GM12878 (cell line): ENCODE data around the gene NCAPD2. TPM values are rescaled to one million over a fixed set of nuclear protein-coding genes. Genes with fewer than 3 reads are reported as not detected.
A peak's percentile ranks its signal among the peaks of the same experiment; 100 is the strongest.

Experiments used
- ATAC-seq: fragments of 200-7000 bp; cut with Tn5 transposase; 3 replicates; pipeline ENCODE4 v1.9.1; 2020; ENCODE audit warnings: mild to moderate bottlenecking, moderate library complexity
- BruUV-seq: library from RNA; stranded (reverse); fragments of 400-500 nt; replicated peaks from 2 replicates; lab custom pipeline; 2021; lab: Mats Ljungman, UMichigan
- CTCF ChIA-PET: fragments of 300-600 bp; sonication (Branson Sonifier 250); formaldehyde crosslinking; extraction: SDS; loops from one replicate; lab custom pipeline; 2021; ENCODE audit warnings: inconsistent platforms; lab: Yijun Ruan, JAX
- POLR2A ChIA-PET: fragments of 350-600 bp; formaldehyde crosslinking; extraction: SDS; loops from one replicate; lab custom pipeline; 2021; ENCODE audit warnings: inconsistent platforms; lab: Charles Lee
- RAD21 ChIA-PET: fragments of 300-600 bp; sonication (Branson Sonifier 250); formaldehyde crosslinking; loops from one replicate; lab custom pipeline; 2023; ENCODE audit warnings: antibody characterized with exemption; ENCODE audit not compliant: unreplicated experiment; lab: Charles Lee
- SMC1A ChIA-PET: fragments of 300-600 bp; sonication (Branson Sonifier 250); formaldehyde crosslinking; loops from one replicate; lab custom pipeline; 2023; ENCODE audit not compliant: unreplicated experiment, uncharacterized antibody; lab: Charles Lee
- DNase-seq: peaks from one replicate; pipeline ENCODE4 v3.0.0-alpha.2; 2011; ENCODE audit warnings: low read depth, low spot score
- FAIRE-seq: peaks from 3 replicates; lab custom pipeline; 2011; peaks lifted over from hg19 to GRCh38; lab: Jason Lieb, UNC
- H2AFZ ChIP-seq: 2 replicates; pipeline ENCODE4 v1.6.0; 2011; ENCODE audit warnings: low read depth, low read length, control low read depth; ENCODE audit not compliant: control insufficient read depth
- H3K27ac ChIP-seq: 2 replicates; pipeline ENCODE4 v1.5.1; 2011; ENCODE audit warnings: control low read depth; ENCODE audit not compliant: control insufficient read depth, insufficient read depth
- H3K27me3 ChIP-seq, 2 experiments: replicated peaks in 1 of 2; 2 replicates each; pipeline versions ENCODE4 v1.6.0 to v1.6.1; 2011; ENCODE audit warnings: low read length in 1 of 2; ENCODE audit not compliant: control insufficient read depth in 2 of 2, insufficient read depth in 2 of 2
- H3K36me3 ChIP-seq, 2 experiments: 2 replicates each; pipeline ENCODE4 v1.5.1; 2011; ENCODE audit warnings: low read length in 1 of 2; ENCODE audit not compliant: control insufficient read depth in 2 of 2, insufficient read depth in 2 of 2
- H3K4me1 ChIP-seq: 2 replicates; pipeline ENCODE4 v1.6.1; 2011; ENCODE audit warnings: mild to moderate bottlenecking, low read length, moderate library complexity, mixed read lengths; ENCODE audit not compliant: control insufficient read depth, insufficient read depth
- H3K4me2 ChIP-seq: 2 replicates; pipeline ENCODE4 v1.6.0; 2011; ENCODE audit warnings: control low read depth; ENCODE audit not compliant: control insufficient read depth, insufficient read depth
- H3K4me3 ChIP-seq: fragments of 200-600 bp; sonication (generic); 2 replicates; pipeline ENCODE4 v1.5.1; 2016
- H3K79me2 ChIP-seq: 2 replicates; pipeline ENCODE4 v1.6.0; 2011; ENCODE audit warnings: low read length; ENCODE audit not compliant: control insufficient read depth, insufficient read depth
- H3K9ac ChIP-seq: 2 replicates; pipeline ENCODE4 v1.8.0; 2011; ENCODE audit warnings: low read length, control low read depth, mixed read lengths; ENCODE audit not compliant: control insufficient read depth, insufficient read depth
- H3K9me3 ChIP-seq: replicated peaks from 3 replicates; pipeline ENCODE4 v1.5.1; 2011; ENCODE audit warnings: mild to moderate bottlenecking, low read length; ENCODE audit not compliant: control insufficient read depth, insufficient read depth
- H4K20me1 ChIP-seq: 2 replicates; pipeline ENCODE4 v1.6.0; 2011; ENCODE audit not compliant: control insufficient read depth, insufficient read depth
- BHLHE40 ChIP-seq, 2 experiments: fragments of 450-650 bp in 1 of 2; IDR thresholded peaks; 2 replicates each; pipeline ENCODE4 v1.6.1; 2011 to 2017; ENCODE audit warnings: low read depth in 2 of 2, borderline replicate concordance in 1 of 2, improper control_type of control experiment in 1 of 2, low read length in 1 of 2, mild to moderate bottlenecking in 1 of 2
- EZH2 ChIP-seq: IDR thresholded peaks from 2 replicates; pipeline ENCODE4 v1.6.1; 2012; ENCODE audit warnings: low read depth, mild to moderate bottlenecking, control low read depth, inconsistent platforms, low read length, borderline replicate concordance; ENCODE audit not compliant: control insufficient read depth
- SMARCA5 ChIP-seq: fragments of 450-650 bp; IDR thresholded peaks from 2 replicates; pipeline ENCODE4 v1.6.1; 2017; ENCODE audit warnings: mild to moderate bottlenecking
- USF1 ChIP-seq: IDR thresholded peaks from 2 replicates; pipeline ENCODE4 v1.6.1; 2011; ENCODE audit warnings: borderline replicate concordance, low read depth, mild to moderate bottlenecking, moderate library complexity, mixed read lengths, low read length; ENCODE audit not compliant: insufficient read depth; ENCODE audit errors: extremely low read length
- ZSCAN29 ChIP-seq: fragments of 450-650 bp; IDR thresholded peaks from 2 replicates; pipeline ENCODE4 v1.6.1; 2017; ENCODE audit warnings: mild to moderate bottlenecking, moderate library complexity
- WGBS: methylation state at CpG from one replicate; pipeline ENCODE4 v1.1.6; 2016; ENCODE audit warnings: low lambda C conversion rate; ENCODE audit not compliant: insufficient replicate concordance, insufficient coverage; ENCODE audit errors: missing lambda C conversion rate; 5-methylcytosine and 5-hydroxymethylcytosine counted together
- in situ Hi-C: fragments of 300-500 bp; cut with MboI; formaldehyde crosslinking; loops from 9 replicates; pipeline ENCODE4 v1.14.3; 2018; ENCODE audit warnings: mixed read lengths
- intact Hi-C: fragments of 100-400 bp; cut with micrococcal nuclease; formaldehyde crosslinking; loops from one replicate; pipeline ENCODE4 v1.14.2; 2022; ENCODE audit not compliant: unreplicated experiment
- polyA plus RNA-seq, 11 experiments: library from polyadenylated mRNA; depleted of rRNA in 4 of 11; unstranded in 6 of 11; stranded (reverse) in 5 of 11; fragments of >200 nt; fragmentation: Nextera tagmentation in 4 of 11; fragmentation: Illumina TruSeq in 1 of 11; extraction: Ambion mirVana in 4 of 11; extraction: Trizol in 1 of 11; gene quantifications; 1 replicate in 1 of 11; 2 replicates in 10 of 11; pipeline versions ENCODE4 v1.2.1 to v1.2.3, GENCODE V29; 2011 to 2016; ENCODE audit warnings: inconsistent platforms in 2 of 11, missing spikeins in 2 of 11, low read depth in 1 of 11
- total RNA-seq, 4 experiments: library from RNA; depleted of rRNA in 3 of 4; stranded (reverse); fragments of >200 nt in 3 of 4; fragmentation: Illumina TruSeq in 1 of 4; extraction: Trizol in 1 of 4; gene quantifications; 2 replicates each; pipeline versions ENCODE4 v1.2.1 to v1.2.3, GENCODE V29; 2013 to 2021

Gene NCAPD2
- total and polyA plus RNA-seq, 10 of the 15 experiments (the other 5 are each of a cell fraction or from before 2014, with no cell fraction given): 24.2 to 160 (median 110) TPM

GRCh38 chr12:6555018-6555691 is 61.3 kb downstream of the NCAPD2 start:
- POLR2A ChIA-PET: interaction anchor here (0.6 to 3.9 kb wide), 5 partner anchors 60 to 196 kb away, joined by 3 to 10 read pairs (median 3); partner anchors contain the start of genes LPAR5 and VAMP1
- no peak for DNase-seq
- no TSS peak for BruUV-seq
- H2AFZ ChIP-seq: peak overlapping the region; percentile 42
- H3K4me3 ChIP-seq: peak overlapping the region; percentile 89
- RAD21 ChIA-PET: interaction anchor here (2.2 to 2.9 kb wide), 3 partner anchors 15 to 90 kb away, joined by 7 to 18 read pairs (median 11); partner anchors contain the start of gene GAPDH
- CTCF ChIA-PET: interaction anchor here (1.0 to 7.4 kb wide), 7 partner anchors 15 to 211 kb away, joined by 4 to 69 read pairs (median 16); partner anchors contain the start of genes GAPDH and PTMS
- H3K27me3 ChIP-seq: no peaks in the 10 kb centered on the region
- peaks cover 47% of the 10 kb centered on the region for H3K79me2 ChIP-seq
- no peaks in the 10 kb centered on the region for H4K20me1 ChIP-seq
- FAIRE-seq: no peak
- TF ChIP-seq EZH2: no peak
- TF ChIP-seq ZSCAN29: no peak
- TF ChIP-seq USF1: no peak
- TF ChIP-seq SMARCA5: no peak
- 0 out of 4 replicates have a peak, but pooled peaks of 1 of the 2 experiments have one; percentile 4 for TF ChIP-seq BHLHE40 (IDR thresholded peaks at IDR 0.05; ENCODE audit: borderline replicate concordance in 1 of 2, low read depth in 2 of 2, low read length in 1 of 2)
- TF ChIP-seq, all 136 proteins: peak for 1
- Histone ChIP-seq H3K36me3 (peaks cover 19 to 30% of the 10 kb centered on the region in 2 experiments), H3K9ac (peak overlapping the region; percentile 70), H3K4me1 (peaks cover 10% of the 10 kb centered on the region), H3K4me2 (peak overlapping the region; percentile 82), H3K9me3 (no peaks in the 10 kb centered on the region), H3K27ac (peak overlapping the region; percentile 27)
- WGBS: 2% methylated on average over 55 of the region's 61 CpGs
- intact Hi-C loops: no loop called here
- in situ Hi-C loops: no loop called here
- SMC1A ChIA-PET: interaction anchor here (1.0 to 4.3 kb wide), 4 partner anchors 15 to 130 kb away, joined by 3 to 24 read pairs (median 6); no protein-coding TSS in a partner anchor
- peak; percentile 24 for ATAC-seq
